HFF-Myc (cell line): ENCODE measurements around the gene GCA.

Experiments
- DNase-seq: peaks from one replicate; pipeline ENCODE4 v3.0.0-alpha.2; 2011; ENCODE audit warnings: low read depth; ENCODE audit errors: extremely low read depth
- H3K4me3 ChIP-seq: replicated peaks from 2 replicates; pipeline ENCODE4 v1.5.1; 2011; ENCODE audit warnings: low read depth, mild to moderate bottlenecking, control low read depth, low read length
- CTCF ChIP-seq: IDR thresholded peaks from 2 replicates; pipeline ENCODE4 v1.5.1; 2012; ENCODE audit warnings: mild to moderate bottlenecking, low read depth, low read length, control low read depth; ENCODE audit errors: missing control alignments

The GCA gene

GRCh38 chr2:162342841-162343240, 1.1 kb upstream of the GCA start:
- H3K4me3 ChIP-seq: no peak overlapping the region
- DNase-seq: no peak

GRCh38 chr2:162343492-162343823, 474 bp upstream of the GCA start:
- TF ChIP-seq CTCF: no peak
- DNase-seq: no peak
- H3K4me3 ChIP-seq: peak overlapping the region; percentile 49; the same call in 1 of the 2 replicates

More at GRCh38 chr2:162342841-162343240, 1.1 kb upstream of the GCA start:
- no peak for TF ChIP-seq CTCF

GRCh38 chr2:162344617-162344950, 652 bp downstream of the GCA start:
- H3K4me3 ChIP-seq: peak overlapping the region; percentile 49

GRCh38 chr2:162365392-162365791, 21.5 kb downstream of the GCA start:
- no peak overlapping the region for H3K4me3 ChIP-seq
- no peak for TF ChIP-seq CTCF
- DNase-seq: no peak

More at GRCh38 chr2:162344617-162344950, 652 bp downstream of the GCA start:
- no peak for DNase-seq
- no peak for TF ChIP-seq CTCF

GRCh38 chr2:162368494-162368893, 24.6 kb downstream of the GCA start:
- no peak for TF ChIP-seq CTCF
- no peak overlapping the region for H3K4me3 ChIP-seq
- no peak for DNase-seq

GRCh38 chr2:162369551-162369950, 25.6 kb downstream of the GCA start:
- TF ChIP-seq CTCF: no peak
- H3K4me3 ChIP-seq: no peak overlapping the region
- no peak for DNase-seq

GRCh38 chr2:162370931-162371330, 27.0 kb downstream of the GCA start:
- DNase-seq: no peak
- TF ChIP-seq CTCF: no peak
- no peak overlapping the region for H3K4me3 ChIP-seq
